H1 (cell line): ENCODE results near the gene YPEL2. TPM values are rescaled to one million over a fixed set of nuclear protein-coding genes. Genes with fewer than 3 reads are reported as not detected.

Experiments used
- CTCF ChIA-PET: fragments of 300-600 bp; sonication (Branson Sonifier 250); formaldehyde crosslinking; loops from one replicate; lab custom pipeline; 2021; ENCODE audit not compliant: partially characterized antibody; lab: Charles Lee
- POLR2A ChIA-PET: fragments of 300-600 bp; sonication (Branson Sonifier 250); formaldehyde crosslinking; loops from one replicate; lab custom pipeline; 2021; ENCODE audit warnings: inconsistent platforms; ENCODE audit not compliant: partially characterized antibody; lab: Charles Lee
- DNase-seq, 2 experiments: peaks; one replicate each; pipeline versions ENCODE4 v3.0.0 to v3.0.0-alpha.2; 2010 to 2022; ENCODE audit warnings: low spot score in 2 of 2, low read depth in 1 of 2, mixed read lengths in 1 of 2
- FAIRE-seq: peaks from 2 replicates; lab custom pipeline; 2011; peaks lifted over from hg19 to GRCh38; lab: Jason Lieb, UNC
- H2AFZ ChIP-seq: 2 replicates; pipeline ENCODE4 v1.8.1; 2012; ENCODE audit warnings: low read length, inconsistent platforms
- H2AK5ac ChIP-seq: 2 replicates; pipeline ENCODE4 v1.6.1; 2013; ENCODE audit warnings: low read depth, low read length
- H2BK120ac ChIP-seq: replicated peaks from 2 replicates; pipeline ENCODE3; 2013; ENCODE audit warnings: low read depth, low read length, inconsistent platforms
- H2BK12ac ChIP-seq: 2 replicates; pipeline ENCODE4 v1.6.1; 2013; ENCODE audit warnings: low read depth, low read length
- H2BK15ac ChIP-seq: 2 replicates; pipeline ENCODE4 v1.6.1; 2013; ENCODE audit warnings: low read length
- H2BK20ac ChIP-seq: 2 replicates; pipeline ENCODE4 v1.6.1; 2013; ENCODE audit warnings: low read length
- H2BK5ac ChIP-seq: 2 replicates; pipeline ENCODE4 v1.6.1; 2013; ENCODE audit warnings: low read depth, low read length
- H3K14ac ChIP-seq: 2 replicates; pipeline ENCODE4 v1.6.1; 2013; ENCODE audit warnings: inconsistent platforms; ENCODE audit not compliant: insufficient read length
- H3K18ac ChIP-seq: 2 replicates; pipeline ENCODE4 v1.6.1; 2013; ENCODE audit warnings: low read length; ENCODE audit errors: extremely low read depth
- H3K23ac ChIP-seq: 2 replicates; pipeline ENCODE4 v1.6.1; 2013; ENCODE audit warnings: inconsistent platforms; ENCODE audit not compliant: insufficient read length
- H3K23me2 ChIP-seq: 2 replicates; pipeline ENCODE4 v1.6.1; 2013; ENCODE audit warnings: low read depth, low read length
- H3K27ac ChIP-seq: 2 replicates; pipeline ENCODE4 v1.6.1; 2011; ENCODE audit warnings: low read depth, low read length, inconsistent platforms
- H3K27me3 ChIP-seq, 4 experiments: replicated peaks in 1 of 4; 1 replicate in 1 of 4; 2 replicates in 3 of 4; pipeline versions ENCODE4 v1.6.1 to v1.8.1; 2011 to 2013; ENCODE audit warnings: low read length in 3 of 4, mild to moderate bottlenecking in 3 of 4, inconsistent platforms in 2 of 4, mixed read lengths in 2 of 4, moderate library complexity in 1 of 4; ENCODE audit not compliant: control insufficient read depth in 3 of 4, insufficient read depth in 3 of 4; ENCODE audit errors: extremely low read depth in 1 of 4
- H3K36me3 ChIP-seq, 4 experiments: 2 replicates each; pipeline versions ENCODE4 v1.6.1 to v1.8.1; 2011 to 2013; ENCODE audit warnings: mild to moderate bottlenecking in 4 of 4, low read length in 3 of 4, moderate library complexity in 2 of 4, control low read depth in 1 of 4, inconsistent platforms in 1 of 4; ENCODE audit not compliant: insufficient read depth in 4 of 4, control insufficient read depth in 2 of 4
- H3K4ac ChIP-seq: replicated peaks from 2 replicates; pipeline ENCODE3; 2013; ENCODE audit warnings: low read length, low read depth, mixed read lengths, inconsistent platforms; ENCODE audit not compliant: insufficient read length
- H3K4me1 ChIP-seq, 4 experiments: replicated peaks in 1 of 4; 1 replicate in 1 of 4; 2 replicates in 3 of 4; pipeline versions ENCODE4 v1.6.1 to v1.8.1; 2011 to 2013; ENCODE audit warnings: low read length in 3 of 4, inconsistent platforms in 2 of 4, mixed read lengths in 1 of 4; ENCODE audit not compliant: insufficient read depth in 4 of 4, control insufficient read depth in 3 of 4
- H3K4me2 ChIP-seq, 2 experiments: 2 replicates each; pipeline versions ENCODE4 v1.6.1 to v1.8.1; 2011 to 2013; ENCODE audit warnings: low read depth in 2 of 2, low read length in 2 of 2, control low read depth in 1 of 2, inconsistent platforms in 1 of 2, mild to moderate bottlenecking in 1 of 2; ENCODE audit not compliant: insufficient read depth in 1 of 2
- H3K4me3 ChIP-seq, 4 experiments: fragments of 200-600, 300-600 bp in 1 of 4; sonication (generic), shearing (Covaris generic), sonication (Bioruptor Twin) in 1 of 4; 2 replicates each; pipeline versions ENCODE4 v1.5.1 to v1.8.1; 2011 to 2016; ENCODE audit warnings: low read length in 4 of 4, low read depth in 3 of 4, control low read depth in 2 of 4, inconsistent platforms in 2 of 4, mild to moderate bottlenecking in 2 of 4, mixed read lengths in 1 of 4, moderate library complexity in 1 of 4; ENCODE audit not compliant: insufficient read depth in 2 of 4; ENCODE audit errors: extremely low read depth in 1 of 4
- H3K56ac ChIP-seq: replicated peaks from 2 replicates; pipeline ENCODE3; 2013; ENCODE audit warnings: low read depth, mild to moderate bottlenecking, mixed read lengths, low read length, inconsistent platforms; ENCODE audit not compliant: insufficient read length
- H3K79me1 ChIP-seq: 2 replicates; pipeline ENCODE4 v1.6.1; 2013; ENCODE audit warnings: low read depth, low read length, control low read depth
- H3K79me2 ChIP-seq, 2 experiments: 2 replicates each; pipeline versions ENCODE4 v1.6.1 to v1.8.1; 2012 to 2013; ENCODE audit warnings: low read length in 2 of 2, mild to moderate bottlenecking in 2 of 2, inconsistent platforms in 1 of 2; ENCODE audit not compliant: insufficient read depth in 2 of 2, control insufficient read depth in 1 of 2
- H3K9ac ChIP-seq, 4 experiments: replicated peaks in 1 of 4; 1 replicate in 1 of 4; 2 replicates in 3 of 4; pipeline versions ENCODE4 v1.6.1 to v1.8.1; 2011 to 2013; ENCODE audit warnings: low read depth in 3 of 4, low read length in 3 of 4, control low read depth in 2 of 4, mild to moderate bottlenecking in 2 of 4, moderate library complexity in 2 of 4, inconsistent platforms in 1 of 4; ENCODE audit errors: extremely low read depth in 1 of 4
- H3K9me3 ChIP-seq, 2 experiments: 2 replicates each; pipeline versions ENCODE4 v1.6.1 to v1.8.1; 2012 to 2013; ENCODE audit warnings: mild to moderate bottlenecking in 2 of 2, moderate library complexity in 2 of 2, control low read depth in 1 of 2, inconsistent platforms in 1 of 2, low read depth in 1 of 2, low read length in 1 of 2, mixed read lengths in 1 of 2; ENCODE audit not compliant: insufficient read depth in 2 of 2
- H4K20me1 ChIP-seq, 2 experiments: replicated peaks in 1 of 2; 2 replicates each; pipeline versions ENCODE3 to v1.8.1; 2011 to 2013; ENCODE audit warnings: inconsistent platforms in 2 of 2, low read length in 2 of 2, mild to moderate bottlenecking in 1 of 2; ENCODE audit not compliant: insufficient read depth in 2 of 2, control insufficient read depth in 1 of 2
- H4K5ac ChIP-seq: 2 replicates; pipeline ENCODE4 v1.6.1; 2013; ENCODE audit warnings: low read length, low read depth, mixed read lengths, inconsistent platforms; ENCODE audit not compliant: insufficient read length
- H4K8ac ChIP-seq: 2 replicates; pipeline ENCODE4 v1.8.0; 2013; ENCODE audit warnings: mild to moderate bottlenecking, moderate library complexity, low read length, inconsistent platforms; ENCODE audit not compliant: insufficient read depth; ENCODE audit errors: extremely low read depth
- H4K91ac ChIP-seq: replicated peaks from 2 replicates; pipeline ENCODE3; 2013; ENCODE audit warnings: low read length, mixed read lengths, inconsistent platforms; ENCODE audit not compliant: insufficient read length
- BACH1 ChIP-seq: IDR thresholded peaks from 2 replicates; pipeline ENCODE4 v1.6.1; 2012; ENCODE audit warnings: low read length, improper control_type of control experiment
- MAFK ChIP-seq: IDR thresholded peaks from 2 replicates; pipeline ENCODE4 v1.6.1; 2012; ENCODE audit warnings: low read depth, mild to moderate bottlenecking, improper control_type of control experiment, low read length
- POU5F1 ChIP-seq: IDR thresholded peaks from 2 replicates; pipeline ENCODE4 v1.6.1; 2011; ENCODE audit warnings: low read depth, mild to moderate bottlenecking, low read length, moderate library complexity
- WGBS, 2 experiments: shearing (Covaris generic) in 1 of 2; methylation state at CpG; one replicate each; pipeline versions ENCODE4 v1.1.6 to v1.1.7; 2013 to 2015; ENCODE audit warnings: low lambda C conversion rate in 2 of 2, mixed read lengths in 2 of 2, inconsistent platforms in 1 of 2, low coverage in 1 of 2, missing lambda C conversion rate in 1 of 2; ENCODE audit not compliant: insufficient replicate concordance in 2 of 2, insufficient coverage in 1 of 2, insufficient read length in 1 of 2; ENCODE audit errors: extremely low coverage in 1 of 2, missing lambda C conversion rate in 1 of 2; 5-methylcytosine and 5-hydroxymethylcytosine counted together
- polyA plus RNA-seq, 7 experiments: library from polyadenylated mRNA; depleted of rRNA in 3 of 7; stranded (reverse) in 5 of 7; unstranded in 2 of 7; fragments of >200 nt in 5 of 7; fragments of 200-250 nt in 2 of 7; gene quantifications; 1 replicate in 5 of 7; 2 replicates in 1 of 7; 4 replicates in 1 of 7; pipeline versions ENCODE4 v1.2.1 to v1.2.3, GENCODE V29; 2011 to 2013; ENCODE audit warnings: missing spikeins in 2 of 7, mixed read lengths in 2 of 7
- total RNA-seq: library from RNA; stranded (reverse); fragmentation: NEBNext Ultra II Directional; extraction: Animal tissue kit (Norgen Biotek cat#: 25700); gene quantifications from 2 replicates; pipeline ENCODE4 v1.2.1, GENCODE V29; 2021

Gene YPEL2
- total and polyA plus RNA-seq, 2 of the 8 experiments (the other 6 are each of a cell fraction or from before 2014, with no cell fraction given), result 1.6 to 3.5 TPM

DNA sequence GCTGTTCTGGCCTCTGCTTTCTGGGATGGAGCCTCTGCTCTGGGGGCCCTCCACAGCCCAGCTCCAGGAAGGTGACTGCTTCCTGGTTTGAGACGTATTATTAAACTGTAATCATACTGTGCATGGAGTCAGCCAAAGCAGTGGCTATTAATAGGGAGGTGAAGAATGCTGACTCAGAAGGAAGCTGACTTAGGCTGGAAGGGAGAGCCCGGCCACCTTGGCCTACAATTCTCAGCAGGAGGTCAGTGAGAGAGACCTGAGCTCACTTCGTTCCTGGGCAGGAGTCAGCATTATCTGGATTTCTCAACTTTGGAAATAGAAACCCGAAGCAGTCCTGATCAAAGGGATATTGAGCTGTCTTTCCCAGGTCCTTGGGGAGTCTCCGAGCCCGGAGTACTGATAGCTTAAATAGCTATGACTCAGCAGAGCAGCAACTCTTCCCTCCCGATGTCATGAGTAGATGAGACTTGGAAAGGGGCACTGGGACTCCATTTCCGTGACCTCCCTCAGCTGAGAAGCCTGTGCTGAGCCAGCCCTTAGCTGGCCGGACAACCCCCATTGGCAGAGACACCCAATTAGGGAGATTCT lies 91.8 kb downstream of the YPEL2 start:
- H3K27ac ChIP-seq, result no peak overlapping the region
- H3K56ac ChIP-seq, result no peak overlapping the region
- H3K4me1 ChIP-seq, result peaks cover 2 to 12% (median 6%) of the 10 kb centered on the region in 4 experiments; a peak in 5 of 7 replicates
- H3K79me2 ChIP-seq, result no peaks in the 10 kb centered on the region
- H2BK15ac ChIP-seq, result no peak overlapping the region
- WGBS, 2 experiments, result 87% methylated on average over 9 of the region's 9 CpGs; no CpG with 5 or more reads in 1 of the 2 experiments
- no peak overlapping the region for H3K14ac ChIP-seq
- no peak overlapping the region for H3K23ac ChIP-seq
- TF ChIP-seq BACH1 (peak; percentile 91), POU5F1 (no peak), MAFK (peak; percentile 79)
- TF ChIP-seq, all 59 proteins: peak for 2
- Histone ChIP-seq H3K4me2 (no peak overlapping the region), H4K20me1 (no peaks in the 10 kb centered on the region), H4K8ac (no peak overlapping the region; the same call in none of the 2 replicates), H2BK20ac (no peak overlapping the region), H2AFZ (peak overlapping the region; percentile 73), H3K36me3 (no peaks in the 10 kb centered on the region), H3K4me3 (no peak overlapping the region), H2BK5ac (no peak overlapping the region; the same call in 1 of the 2 replicates), H2AK5ac (no peak overlapping the region), H3K23me2 (no peaks in the 10 kb centered on the region), H3K79me1 (no peaks in the 10 kb centered on the region), H2BK120ac (no peak overlapping the region), H3K18ac (no peak overlapping the region; the same call in 1 of the 2 replicates), H4K91ac (no peak overlapping the region), H4K5ac (no peak overlapping the region), H3K4ac (no peak overlapping the region), H3K27me3 (no peaks in the 10 kb centered on the region), H3K9me3 (no peaks in the 10 kb centered on the region), H3K9ac (no peak overlapping the region), H2BK12ac (no peak overlapping the region)
- ChIA-PET CTCF (interaction anchor here (0.5 to 5.4 kb wide), 10 partner anchors 9 to 420 kb away, joined by 3 to 37 read pairs (median 6); no protein-coding TSS in a partner anchor), POLR2A (interaction anchor here (2.3 kb wide), 1 partner anchor 12 kb away, joined by 6 read pairs; no protein-coding TSS in a partner anchor)
- DNase-seq, result no peak
- FAIRE-seq, result no peak
